GM21390 (cell line): ENCODE data around the gene LARP1B.
"Not testable (repeated sequence)": the region's sequence is repeated elsewhere in the genome, so short reads cannot be mapped to it uniquely, and the experiment has no call there.

ENCODE experiments used
- ATAC-seq: cut with Tn5 transposase; IDR thresholded peaks from one replicate; pipeline ENCODE4 v1.9.1; 2021; ENCODE audit not compliant: unreplicated experiment

Gene LARP1B

DNA sequence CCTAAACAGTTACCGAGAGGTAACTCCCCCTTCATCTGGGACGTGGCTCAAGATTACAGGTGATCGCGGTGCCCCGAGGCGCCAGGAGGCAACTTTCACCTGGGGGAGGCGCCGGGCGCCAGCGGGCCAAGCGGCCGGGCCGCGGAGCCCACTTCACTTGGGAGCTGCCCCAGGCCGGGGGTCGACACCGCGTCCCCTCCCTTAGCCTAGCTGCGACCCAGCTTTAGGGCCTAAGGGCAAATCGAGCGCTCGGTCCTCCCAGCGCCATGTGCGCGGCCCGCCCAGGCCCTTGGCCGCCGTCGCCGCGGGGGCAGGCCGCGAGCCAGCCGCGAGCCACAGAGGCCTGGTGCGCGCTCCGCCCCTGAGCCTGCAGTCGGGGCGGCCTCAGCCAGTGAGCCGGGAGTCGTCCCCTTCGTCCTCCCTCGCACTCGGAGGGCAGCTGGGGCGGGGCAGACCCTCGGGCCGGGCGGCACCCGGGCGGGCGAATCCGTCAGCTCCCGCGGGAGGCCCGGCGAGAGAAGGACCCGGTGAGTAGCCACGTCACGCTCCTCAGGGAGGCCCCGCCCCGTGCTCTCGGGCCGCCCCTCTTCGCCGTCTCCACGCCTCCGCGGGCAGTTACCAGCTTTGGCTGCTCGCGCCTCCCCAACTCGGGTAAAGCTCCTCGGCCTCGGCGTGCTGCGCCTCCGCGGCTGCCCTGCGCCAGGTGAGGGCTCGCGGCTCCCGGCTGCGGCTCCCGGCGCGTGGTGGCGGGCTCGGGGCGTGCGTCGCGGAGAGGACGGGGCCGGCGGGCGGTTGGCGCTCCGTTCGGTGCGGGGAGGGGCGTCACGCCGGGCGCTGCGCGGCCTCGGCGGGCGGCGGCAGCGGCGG is at the start of gene LARP1B:
LARP1B (plus strand) TSS at position 614 of the 867 bp plus-strand sequence. CDS start 13,640 bp downstream, outside the sequence.
- ATAC-seq: peak; percentile 87

DNA sequence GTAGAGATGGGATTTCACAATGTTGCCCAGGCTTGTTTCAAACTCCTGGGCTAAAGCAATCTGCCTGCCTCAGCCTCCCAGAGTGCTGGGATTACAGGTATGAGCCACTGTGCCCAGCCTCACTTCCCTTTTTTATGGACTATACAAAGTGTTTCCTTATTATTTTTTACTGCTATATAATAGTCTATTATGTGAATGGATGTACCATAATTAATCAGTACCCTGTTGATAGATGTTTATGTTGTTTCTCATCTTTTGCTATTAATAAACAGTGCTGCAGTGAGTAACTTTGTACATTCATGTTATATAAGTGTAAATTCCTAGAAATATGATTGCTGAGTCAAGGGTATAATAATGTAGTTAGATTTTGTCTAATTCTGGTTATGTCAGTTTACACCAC is 35.8 kb upstream of the LARP1B start:
- no peak for ATAC-seq

DNA sequence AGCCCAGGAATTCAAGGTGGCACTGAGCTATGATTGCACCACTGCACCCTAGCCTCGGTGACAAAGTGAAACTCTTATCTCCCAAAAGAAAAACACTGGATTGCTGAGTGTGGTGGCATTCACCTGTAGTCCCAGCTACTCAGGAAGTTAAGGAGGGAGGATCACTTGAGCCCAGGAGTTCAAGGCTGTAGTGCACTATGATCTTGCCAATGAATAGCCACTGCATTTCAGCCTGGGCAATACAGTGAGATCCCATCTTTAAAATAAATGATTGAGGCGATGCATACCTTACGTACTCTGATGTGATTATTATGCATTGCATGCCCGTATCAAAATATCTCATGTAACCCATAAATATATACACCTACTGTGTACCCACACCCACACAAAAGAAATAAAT is 31.2 kb upstream of the LARP1B start:
- ATAC-seq: no peak

DNA sequence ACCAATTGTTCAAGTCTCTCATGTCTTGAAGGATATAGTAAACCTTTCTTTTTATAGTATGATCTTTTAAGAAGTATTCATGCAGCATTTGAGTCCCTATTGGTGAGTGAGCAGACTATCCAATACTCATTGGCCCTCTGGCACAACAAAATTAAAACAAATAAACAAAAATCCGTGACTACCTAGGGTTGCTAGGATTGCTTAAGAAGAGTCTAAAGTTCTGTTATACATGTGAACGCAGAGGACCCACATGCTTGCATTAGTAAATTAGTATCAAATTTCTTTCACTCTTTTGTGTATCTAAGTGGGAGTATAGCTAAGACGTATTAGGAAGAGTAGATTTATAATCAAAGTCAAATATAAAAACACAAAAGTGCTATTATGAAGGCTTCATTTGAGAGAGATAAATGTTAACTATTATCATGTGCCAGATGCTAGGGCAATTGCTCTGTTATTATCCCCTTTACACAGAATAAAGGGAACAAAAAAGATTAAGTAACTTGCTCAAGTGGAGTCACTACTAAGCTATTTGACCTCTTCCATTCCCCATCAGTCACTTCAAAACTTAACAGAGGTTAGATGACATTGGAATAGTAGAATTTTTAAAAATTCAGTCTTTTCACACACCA is 29.2 kb upstream of the LARP1B start:
- no peak for ATAC-seq

DNA sequence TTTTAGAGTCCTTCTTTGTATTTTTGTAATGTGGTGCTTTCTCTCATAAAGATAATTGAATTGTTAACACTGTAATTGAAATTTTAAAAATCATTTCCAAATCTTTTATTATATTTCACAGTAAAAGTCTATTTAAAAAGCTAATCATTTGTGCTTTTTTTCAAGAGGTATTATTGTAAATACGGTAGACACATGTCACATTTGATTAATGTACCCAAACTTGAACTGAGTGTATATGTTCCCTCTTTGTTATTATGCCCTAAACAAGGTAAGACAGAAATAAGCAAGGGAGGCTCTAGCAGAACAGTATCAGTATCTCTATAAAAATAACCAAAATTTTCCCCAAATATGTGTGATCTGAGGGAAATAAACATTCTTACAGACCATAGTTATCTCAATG is 21.5 kb upstream of the LARP1B start:
- ATAC-seq: no peak

DNA sequence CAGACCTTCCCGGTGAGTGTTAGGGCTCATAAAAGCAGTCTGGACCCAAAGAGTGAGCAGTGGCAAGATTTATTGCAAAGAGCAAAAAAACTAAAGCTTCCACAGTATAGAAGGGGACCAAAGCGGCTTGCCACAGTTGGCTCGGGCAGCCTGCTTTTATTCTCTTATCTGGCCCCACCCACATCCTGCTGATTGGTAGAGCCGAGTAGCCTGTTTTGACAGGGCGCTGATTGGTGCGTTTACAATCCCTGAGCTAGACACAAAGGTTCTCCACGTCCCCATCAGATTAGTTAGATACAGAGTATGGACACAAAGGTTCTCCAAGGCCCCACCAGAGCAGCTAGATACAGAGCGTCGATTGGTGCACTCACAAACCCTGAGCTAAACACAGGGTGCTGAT is 14.1 kb upstream of the LARP1B start:
- not testable (repeated sequence) for ATAC-seq

DNA sequence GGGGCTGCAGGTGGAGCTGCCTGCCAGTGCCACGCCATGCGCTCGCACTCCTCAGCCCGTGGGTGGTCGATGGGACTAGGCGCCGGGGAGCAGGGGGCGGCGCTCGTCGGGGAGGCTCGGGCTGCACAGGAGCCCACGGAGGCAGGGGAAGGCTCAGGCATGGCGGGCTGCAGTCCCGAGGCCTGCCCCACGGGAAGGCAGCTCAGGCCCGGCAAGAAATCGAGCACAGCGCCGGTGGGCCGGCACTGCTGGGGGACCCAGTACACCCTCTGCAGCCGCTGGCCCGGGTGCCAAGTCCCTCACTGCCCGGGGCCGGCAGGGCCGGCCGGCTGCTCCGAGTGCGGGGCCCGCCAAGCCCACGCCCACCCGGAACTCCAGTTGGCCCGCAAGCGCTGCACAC is 13.6 kb upstream of the LARP1B start:
- not testable (repeated sequence) for ATAC-seq

DNA sequence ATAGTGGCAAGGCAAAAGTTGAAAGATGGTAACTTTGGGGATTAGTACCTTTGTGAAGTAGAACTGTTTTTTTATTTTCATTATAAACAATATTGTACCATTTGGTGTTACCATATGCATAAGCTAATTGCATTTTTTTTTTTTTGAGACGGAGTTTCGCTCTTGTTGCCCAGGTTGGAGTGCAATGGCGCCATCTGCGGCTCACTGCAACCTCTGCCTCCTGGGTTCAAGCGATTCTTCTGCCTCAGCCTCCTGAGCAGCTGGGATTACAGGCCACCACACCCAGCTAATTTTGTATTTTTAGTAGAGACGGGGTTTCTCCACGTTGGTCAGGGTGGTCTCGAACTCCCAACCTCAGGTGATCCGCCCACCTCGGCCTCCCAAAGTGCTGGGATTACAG is 9.9 kb upstream of the LARP1B start:
- not testable (repeated sequence) for ATAC-seq

DNA sequence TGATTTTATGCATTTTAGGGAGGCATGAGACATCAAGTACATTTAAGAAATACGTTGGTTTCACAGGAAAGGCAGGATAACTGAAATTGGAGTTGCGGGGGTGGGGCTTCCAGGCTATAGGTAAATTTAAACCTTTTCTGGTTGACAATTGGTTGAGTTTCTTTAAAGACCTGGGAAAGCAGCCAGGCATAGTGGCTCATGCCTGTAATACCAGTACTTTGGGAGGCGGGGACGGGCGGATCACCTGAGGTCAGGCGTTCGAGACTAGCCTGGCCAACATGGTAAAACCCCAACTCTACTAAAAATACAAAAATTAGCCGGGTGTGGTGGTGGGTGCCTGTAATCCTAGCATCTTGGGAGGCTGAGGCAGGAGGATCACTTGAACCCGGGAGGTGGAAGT is 6.2 kb upstream of the LARP1B start:
- not testable (repeated sequence) for ATAC-seq

DNA sequence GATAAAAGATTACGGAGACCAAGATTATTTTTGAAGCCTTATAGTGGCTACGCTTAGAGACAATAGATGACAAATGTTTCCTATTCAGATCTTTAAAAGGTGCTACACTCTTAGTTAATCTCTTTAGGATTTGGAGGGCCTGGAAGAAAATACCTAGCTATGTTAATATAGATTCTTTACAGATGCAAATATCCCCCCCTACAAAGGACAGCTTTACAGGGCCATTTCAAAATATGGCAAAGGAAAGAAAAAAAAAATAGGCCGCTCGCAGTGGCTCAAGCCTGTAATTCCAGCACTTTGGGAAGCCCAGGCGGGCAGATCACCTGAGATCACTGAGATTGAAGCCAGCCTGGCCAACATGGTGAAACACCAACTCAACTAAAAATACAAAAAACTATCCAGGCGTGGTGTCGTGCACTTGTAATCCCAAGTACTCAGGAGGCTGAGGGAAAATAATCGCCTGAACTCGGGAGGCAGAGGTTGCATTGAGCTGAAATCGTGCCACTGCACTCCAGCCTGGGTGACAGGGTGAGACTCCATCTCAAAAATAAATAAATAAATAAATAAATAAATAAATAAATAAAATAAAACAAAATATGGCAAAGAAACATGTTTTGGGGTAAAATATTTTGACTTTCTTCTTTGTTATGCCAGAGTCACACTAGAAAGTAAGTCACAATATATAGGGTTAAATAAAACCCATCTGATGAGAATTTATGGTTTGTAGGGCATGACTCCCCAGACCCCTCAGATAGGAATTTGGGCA is 5.5 kb upstream of the LARP1B start:
- ATAC-seq: not testable (repeated sequence)

DNA sequence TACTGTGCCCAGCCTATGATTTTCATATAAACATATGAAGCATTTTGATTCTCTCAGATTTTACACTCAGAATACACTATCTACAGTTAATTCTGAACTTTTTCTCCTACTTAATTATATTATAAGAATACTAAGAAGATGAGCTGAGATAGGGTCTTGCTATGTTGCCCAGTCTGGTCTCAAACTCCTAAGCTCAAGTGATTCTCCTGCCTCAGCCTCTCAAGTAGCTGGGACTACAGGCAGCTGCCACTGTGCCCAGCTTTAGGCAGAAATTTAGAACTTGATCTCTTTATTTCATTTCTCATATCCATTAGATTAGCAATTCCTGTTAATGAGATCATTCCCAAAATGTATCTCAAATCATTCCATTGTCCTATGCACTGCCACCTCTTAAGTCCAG is 4.7 kb upstream of the LARP1B start:
- no peak for ATAC-seq

DNA sequence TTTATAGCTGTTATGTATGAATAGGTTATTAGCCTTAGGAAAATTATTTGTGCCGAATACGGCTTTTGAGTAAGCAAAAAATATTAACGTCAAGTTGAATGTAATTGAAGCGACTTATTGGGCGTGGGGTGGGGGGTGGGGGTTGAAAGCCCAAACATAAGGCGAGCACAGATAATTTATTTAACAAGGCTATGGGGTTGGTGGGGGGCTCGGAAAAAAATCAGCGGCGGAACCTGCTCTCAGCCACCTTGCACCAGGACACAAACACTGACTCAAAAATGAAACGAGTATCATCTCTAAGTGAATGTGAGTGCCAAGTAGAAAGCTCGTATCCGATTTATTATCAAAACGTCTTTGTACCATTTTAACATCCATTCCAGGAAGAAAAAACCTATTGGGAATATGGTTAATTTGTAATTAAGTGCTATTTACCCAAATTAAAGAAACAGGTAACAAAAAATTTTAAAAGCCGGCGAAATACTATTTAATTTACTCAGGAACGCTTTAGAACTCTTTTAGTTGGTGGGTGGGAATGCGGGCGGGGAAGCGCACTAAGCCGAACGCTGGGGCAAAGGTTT is 902 bp upstream of the LARP1B start:
- ATAC-seq: no peak

DNA sequence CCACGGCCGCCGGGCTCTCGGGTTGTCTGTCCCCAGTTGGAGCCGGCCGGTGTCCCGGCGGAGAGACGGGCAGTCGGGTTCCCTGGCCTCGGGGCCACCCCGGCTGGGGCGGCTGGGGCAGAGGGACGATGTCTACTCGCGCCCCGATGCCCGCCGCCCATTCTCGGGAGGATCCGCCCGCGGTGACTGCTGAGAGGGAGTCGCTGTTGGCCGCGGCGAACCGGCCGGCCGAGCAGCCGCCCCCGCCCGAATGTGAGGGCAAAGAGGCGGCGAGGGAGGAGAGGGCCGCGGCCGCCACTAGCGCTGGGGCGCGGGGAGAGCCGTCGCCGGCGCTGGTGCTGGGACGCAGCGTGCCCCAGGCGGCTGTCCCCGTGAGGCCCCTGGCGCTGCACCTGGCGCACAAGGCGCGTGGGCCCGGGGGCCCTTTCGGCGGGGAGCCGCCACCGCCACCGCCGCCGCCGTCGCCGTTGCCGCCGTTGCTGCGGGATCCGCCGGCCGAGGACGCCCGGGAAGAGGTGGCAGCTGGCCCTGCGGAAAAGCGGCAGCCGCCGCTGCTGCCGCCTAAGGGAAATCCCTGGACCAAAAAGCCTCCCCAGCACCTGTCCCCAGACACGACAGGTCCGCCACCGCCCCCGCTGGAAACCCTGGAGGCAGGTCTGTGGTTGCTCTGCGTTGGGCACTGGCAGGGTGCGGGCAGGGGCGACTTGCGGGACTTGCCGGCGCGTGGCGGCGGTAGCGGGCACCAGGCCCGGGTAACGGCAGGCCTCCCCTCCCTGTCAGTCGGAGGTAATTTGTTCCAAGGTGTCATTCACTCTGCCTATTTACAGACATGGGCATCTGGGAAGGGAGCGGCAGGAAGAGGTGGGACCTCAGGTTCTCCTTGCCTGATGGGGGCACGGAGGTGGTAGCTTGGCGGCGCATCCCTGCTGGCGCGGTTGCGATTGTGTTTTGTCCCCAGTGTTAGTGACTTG is 739 bp downstream of the LARP1B start:
- ATAC-seq: peak; percentile 35

DNA sequence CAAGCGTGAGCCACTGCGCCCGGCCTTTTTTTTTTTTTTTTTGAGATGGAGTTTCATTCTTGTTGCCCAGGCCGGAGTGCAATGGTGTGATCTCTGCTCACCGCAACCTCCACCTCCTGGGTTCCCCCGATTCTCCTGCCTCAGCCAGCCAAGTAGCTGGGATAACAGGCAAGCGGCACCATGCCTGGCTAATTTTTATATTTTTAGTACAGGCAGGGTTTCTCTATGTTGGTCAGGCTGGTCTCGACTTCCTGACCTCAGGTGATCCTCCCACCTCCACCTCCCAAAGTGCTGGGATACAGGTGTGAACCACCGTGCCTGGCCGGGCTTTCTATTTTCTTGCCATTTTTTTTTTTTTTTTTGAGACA is 5.3 kb downstream of the LARP1B start:
- ATAC-seq: not testable (repeated sequence)

DNA sequence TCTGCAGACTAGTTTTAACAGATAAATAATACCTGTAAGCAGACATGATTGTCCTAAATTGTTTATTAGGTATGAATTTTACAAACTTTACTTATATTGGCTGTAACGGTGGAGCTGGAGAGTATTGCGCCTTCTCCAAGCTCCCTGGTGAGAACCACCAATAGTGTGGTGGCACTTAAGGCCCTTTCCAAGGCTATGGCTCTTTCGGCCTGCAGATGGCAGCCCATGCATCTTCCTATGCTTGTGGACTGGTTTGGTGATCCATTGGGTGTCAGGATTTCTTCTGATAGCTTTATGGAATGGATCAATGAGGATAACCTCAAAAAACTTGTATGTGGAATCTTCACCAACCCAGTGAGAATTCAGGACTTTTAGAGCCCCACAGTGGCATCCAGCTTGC is 7.8 kb downstream of the LARP1B start:
- no peak for ATAC-seq

DNA sequence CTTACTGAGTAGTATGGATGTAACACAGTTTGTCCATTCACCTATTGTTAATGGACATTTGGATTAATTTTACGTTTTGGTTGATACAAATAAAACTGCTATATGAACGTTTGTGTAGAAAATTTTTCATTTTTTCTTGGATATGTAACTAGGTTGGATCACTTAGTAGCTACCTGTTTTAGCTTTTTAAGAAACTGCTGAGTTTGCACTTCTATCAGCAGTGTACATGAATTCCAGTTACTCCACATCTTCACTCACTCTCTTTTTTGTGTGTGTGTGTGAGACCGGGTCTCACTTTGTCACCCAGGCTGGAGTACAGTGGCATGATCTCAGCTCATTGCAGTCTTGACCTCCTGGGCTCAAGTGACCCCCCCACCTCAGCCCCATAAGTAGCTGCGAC is 15.4 kb downstream of the LARP1B start:
- no peak for ATAC-seq

DNA sequence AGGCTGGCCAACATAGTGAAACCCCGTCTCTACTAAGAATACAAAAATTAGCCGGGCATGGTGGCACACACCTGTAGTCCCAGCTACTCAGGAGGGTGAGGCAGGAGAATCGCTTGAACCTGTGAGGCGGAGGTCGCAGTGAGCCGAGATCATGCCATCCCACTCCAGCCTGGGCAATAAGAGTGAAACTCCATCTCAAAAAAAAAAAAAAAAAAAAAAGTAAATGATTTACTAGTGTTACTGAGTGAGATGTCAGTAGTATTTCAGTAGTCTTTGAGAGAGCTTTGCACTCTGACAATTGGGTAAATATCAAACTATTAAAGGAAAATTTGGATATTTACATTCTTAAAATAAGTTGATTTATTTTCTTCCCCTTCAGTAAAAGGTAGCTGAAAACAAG is 34.2 kb downstream of the LARP1B start:
- not testable (repeated sequence) for ATAC-seq

DNA sequence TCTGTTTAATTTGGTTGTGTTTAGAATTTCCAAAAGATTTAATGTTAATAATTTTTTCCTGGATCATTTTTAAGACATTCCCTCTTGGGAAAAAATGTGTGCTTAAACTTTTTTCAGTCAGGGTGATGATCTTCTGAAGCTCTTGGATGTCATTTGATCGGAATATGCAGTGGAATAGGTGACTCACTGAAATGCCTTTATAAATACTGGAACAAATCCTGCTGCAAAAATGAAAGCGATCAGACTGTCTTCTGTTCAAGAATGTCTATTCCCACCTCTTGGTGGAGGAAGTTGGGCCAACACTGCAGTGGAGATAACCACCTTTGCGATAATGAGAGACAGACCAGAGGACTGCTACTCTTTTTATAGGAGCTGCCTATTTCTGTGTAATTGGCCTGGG is 46.7 kb downstream of the LARP1B start:
- no peak for ATAC-seq

DNA sequence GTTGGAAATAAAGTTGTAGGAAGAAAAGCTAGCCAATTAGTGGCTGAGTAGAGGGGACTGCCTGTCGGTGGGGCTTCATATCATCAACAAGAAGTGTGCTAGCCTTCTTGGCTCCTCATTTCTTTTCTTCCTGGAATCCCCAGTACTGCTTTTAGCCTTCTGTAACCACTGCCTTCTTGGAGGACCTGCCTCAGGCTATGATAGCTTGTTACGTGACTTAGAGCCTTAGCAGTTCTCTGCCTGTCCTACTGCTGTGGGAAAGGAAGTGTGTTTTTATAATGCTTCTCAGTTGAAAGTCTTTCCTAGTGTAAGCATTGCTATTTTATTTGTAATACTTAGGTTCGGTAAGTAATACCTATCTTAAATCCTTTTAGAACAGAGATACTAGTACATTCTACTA is 61.9 kb downstream of the LARP1B start:
- no peak for ATAC-seq

DNA sequence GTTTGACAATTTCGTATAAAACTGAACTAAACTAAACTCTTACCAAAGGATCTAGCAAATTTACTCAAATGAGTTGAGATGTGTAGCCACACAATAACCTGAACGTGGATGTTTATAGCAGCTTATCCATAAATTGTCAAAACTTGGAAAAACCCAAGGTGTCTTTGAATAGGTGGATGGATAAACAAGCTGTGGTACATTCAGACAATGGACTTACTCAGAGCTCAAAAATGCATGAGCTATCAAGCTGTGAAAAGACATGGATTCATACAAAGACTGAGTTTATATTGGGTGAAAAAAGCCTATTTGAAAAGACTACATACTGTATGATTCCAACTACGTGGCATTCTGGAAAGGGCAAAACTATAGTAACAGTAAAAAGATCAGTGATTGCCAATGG is 69.5 kb downstream of the LARP1B start:
- ATAC-seq: no peak
